ENCODE data around the gene OR5B3. TPM values are rescaled to one million over a fixed set of nuclear protein-coding genes. Genes with fewer than 3 reads are reported as not detected.

The OR5B3 gene
- polyA plus RNA-seq, 1 donor (not counting 4 experiments of a cell fraction or from before 2014, with no cell fraction given), result not detected

DNA sequence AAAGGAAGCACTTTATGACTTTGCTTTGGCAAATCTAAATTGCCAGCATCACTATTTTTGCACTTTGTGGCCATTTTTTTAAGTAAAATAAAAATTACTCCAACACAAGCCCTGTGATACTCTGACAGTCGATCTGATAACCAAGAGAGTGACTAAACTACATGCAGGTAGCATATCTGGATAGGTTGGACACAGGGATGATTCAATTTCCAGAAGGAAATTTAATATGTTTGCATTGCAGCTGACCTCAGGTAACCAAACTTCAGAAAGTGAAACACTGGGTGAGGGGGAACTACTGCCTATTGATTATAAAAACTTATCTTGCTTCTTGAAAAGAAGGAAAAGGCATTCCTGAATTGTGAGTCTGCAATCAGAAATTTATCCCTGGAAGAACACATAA is 13.9 kb downstream of the OR5B3 start:
- Histone ChIP-seq H3K79me2 (ENCODE audit: control insufficient read depth, insufficient read depth, low read length) (no peaks in the 10 kb centered on the region), H3K9me3 (ENCODE audit: control insufficient read depth, low read depth, low read length) (peaks cover 5% of the 10 kb centered on the region), H3K9ac (ENCODE audit: control insufficient read depth, extremely low read depth, insufficient read depth, low read length) (no peak overlapping the region), H4K20me1 (ENCODE audit: control insufficient read depth, extremely low read depth, insufficient read depth, low read length) (no peaks in the 10 kb centered on the region), H3K4me2 (ENCODE audit: control insufficient read depth, extremely low read depth, insufficient read depth, low read depth, low read length) (peak overlapping the region; percentile 17), H2AFZ (ENCODE audit: control insufficient read depth, low read length) (no peak overlapping the region), H3K27ac (ENCODE audit: control insufficient read depth, insufficient read depth, low read length) (no peak overlapping the region), H3K27me3 (ENCODE audit: control insufficient read depth, extremely low read depth, insufficient read depth, low read length) (no peaks in the 10 kb centered on the region), H3K4me3 (ENCODE audit: control insufficient read depth in 2 of 3, extremely low read depth in 1 of 3, insufficient read depth in 2 of 3, low read depth in 1 of 3, low read length in 3 of 3) (no peak overlapping the region), H3K36me3 (ENCODE audit: control insufficient read depth in 2 of 2, extremely low read depth in 1 of 2, insufficient read depth in 2 of 2, low read length in 2 of 2) (no peaks in the 10 kb centered on the region), H3K9me1 (ENCODE audit: control insufficient read depth, extremely low read depth, insufficient read depth, low read length) (no peaks in the 10 kb centered on the region), H3K4me1 (ENCODE audit: control insufficient read depth, extremely low read depth, insufficient read depth, low read length) (peaks cover 24% of the 10 kb centered on the region)
- TF ChIP-seq CTCF (optimal IDR thresholded peaks at IDR 0.05 in 1 of 3, IDR thresholded peaks at IDR 0.05 in 1 of 3, conservative IDR thresholded peaks at IDR 0.05 in 1 of 3; ENCODE audit: extremely low read depth in 1 of 3, insufficient read depth in 2 of 3, low read length in 3 of 3), result no peak
- TF ChIP-seq EZH2 (IDR thresholded peaks at IDR 0.05; ENCODE audit: low read length), result no peak
- dilution Hi-C loops (cut with MboI; ENCODE audit: extremely low pct_ligation_motif_present, low sequenced_read_pairs), result no loop called here
- no peak for FAIRE-seq
- no peak for DNase-seq (ENCODE audit: low read depth, low spot score)

DNA sequence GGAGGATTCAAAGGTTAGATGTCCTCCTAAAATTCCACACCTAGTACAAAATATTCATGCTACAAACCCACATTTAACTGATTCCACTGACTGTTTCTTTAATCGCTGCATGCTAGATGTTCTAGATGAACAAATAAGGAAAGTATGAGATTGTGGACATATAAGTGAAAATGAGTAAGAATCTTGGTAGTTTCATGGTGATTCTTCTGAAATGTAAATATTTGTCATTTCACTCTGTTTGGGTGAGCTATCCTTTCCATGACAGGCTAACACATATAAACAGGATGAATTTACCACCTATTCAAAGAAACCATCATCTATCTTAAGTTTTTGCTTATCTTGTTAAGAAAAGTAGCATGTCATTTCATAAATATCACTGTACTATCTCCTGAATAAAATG is 14.8 kb downstream of the OR5B3 start:
- H2AFZ ChIP-seq (ENCODE audit: control insufficient read depth, low read length), result no peak overlapping the region
- H3K27me3 ChIP-seq (ENCODE audit: control insufficient read depth, extremely low read depth, insufficient read depth, low read length), result no peaks in the 10 kb centered on the region
- peaks cover 24% of the 10 kb centered on the region for H3K4me1 ChIP-seq (ENCODE audit: control insufficient read depth, extremely low read depth, insufficient read depth, low read length)
- H3K79me2 ChIP-seq (ENCODE audit: control insufficient read depth, insufficient read depth, low read length), result no peaks in the 10 kb centered on the region
- H4K20me1 ChIP-seq (ENCODE audit: control insufficient read depth, extremely low read depth, insufficient read depth, low read length), result no peaks in the 10 kb centered on the region
- no peak overlapping the region for H3K4me2 ChIP-seq (ENCODE audit: control insufficient read depth, extremely low read depth, insufficient read depth, low read depth, low read length)
- no peaks in the 10 kb centered on the region for H3K36me3 ChIP-seq (ENCODE audit: control insufficient read depth in 2 of 2, extremely low read depth in 1 of 2, insufficient read depth in 2 of 2, low read length in 2 of 2)
- H3K9me3 ChIP-seq (ENCODE audit: control insufficient read depth, low read depth, low read length), result peaks cover 5% of the 10 kb centered on the region
- DNase-seq (ENCODE audit: low read depth, low spot score), result no peak
- no peak overlapping the region for H3K9ac ChIP-seq (ENCODE audit: control insufficient read depth, extremely low read depth, insufficient read depth, low read length)
- H3K9me1 ChIP-seq (ENCODE audit: control insufficient read depth, extremely low read depth, insufficient read depth, low read length), result no peaks in the 10 kb centered on the region
- FAIRE-seq, result no peak
- no peak overlapping the region for H3K27ac ChIP-seq (ENCODE audit: control insufficient read depth, insufficient read depth, low read length)
- H3K4me3 ChIP-seq (ENCODE audit: control insufficient read depth in 2 of 3, extremely low read depth in 1 of 3, insufficient read depth in 2 of 3, low read depth in 1 of 3, low read length in 3 of 3), result no peak overlapping the region
- dilution Hi-C loops (cut with MboI; ENCODE audit: extremely low pct_ligation_motif_present, low sequenced_read_pairs), result no loop called here
- TF ChIP-seq CTCF (optimal IDR thresholded peaks at IDR 0.05 in 1 of 3, IDR thresholded peaks at IDR 0.05 in 1 of 3, conservative IDR thresholded peaks at IDR 0.05 in 1 of 3; ENCODE audit: extremely low read depth in 1 of 3, insufficient read depth in 2 of 3, low read length in 3 of 3), result no peak
- no peak for TF ChIP-seq EZH2 (IDR thresholded peaks at IDR 0.05; ENCODE audit: low read length)

Data from keratinocyte (primary cell).